NB4 (cell line): Measurements from ENCODE around the gene TMEM74B.

Experiments used
- MYC ChIP-seq: IDR thresholded peaks from 2 replicates; pipeline ENCODE4 v1.6.1; 2011; ENCODE audit warnings: low read depth, low read length
- POLR2A ChIP-seq: IDR thresholded peaks from 2 replicates; pipeline ENCODE4 v1.6.1; 2011; ENCODE audit warnings: mild to moderate bottlenecking; ENCODE audit not compliant: insufficient read length; ENCODE audit errors: extremely low read depth
- TF ChIP-seq, protein P1 (sequence below): IDR thresholded peaks from one replicate; pipeline ENCODE4 v1.5.1; 2012; ENCODE audit warnings: low read depth, low read length
- TF ChIP-seq, protein P2 (sequence below): IDR thresholded peaks from 2 replicates; pipeline ENCODE4 v1.6.1; 2011; ENCODE audit warnings: low read depth, low read length

DNA sequence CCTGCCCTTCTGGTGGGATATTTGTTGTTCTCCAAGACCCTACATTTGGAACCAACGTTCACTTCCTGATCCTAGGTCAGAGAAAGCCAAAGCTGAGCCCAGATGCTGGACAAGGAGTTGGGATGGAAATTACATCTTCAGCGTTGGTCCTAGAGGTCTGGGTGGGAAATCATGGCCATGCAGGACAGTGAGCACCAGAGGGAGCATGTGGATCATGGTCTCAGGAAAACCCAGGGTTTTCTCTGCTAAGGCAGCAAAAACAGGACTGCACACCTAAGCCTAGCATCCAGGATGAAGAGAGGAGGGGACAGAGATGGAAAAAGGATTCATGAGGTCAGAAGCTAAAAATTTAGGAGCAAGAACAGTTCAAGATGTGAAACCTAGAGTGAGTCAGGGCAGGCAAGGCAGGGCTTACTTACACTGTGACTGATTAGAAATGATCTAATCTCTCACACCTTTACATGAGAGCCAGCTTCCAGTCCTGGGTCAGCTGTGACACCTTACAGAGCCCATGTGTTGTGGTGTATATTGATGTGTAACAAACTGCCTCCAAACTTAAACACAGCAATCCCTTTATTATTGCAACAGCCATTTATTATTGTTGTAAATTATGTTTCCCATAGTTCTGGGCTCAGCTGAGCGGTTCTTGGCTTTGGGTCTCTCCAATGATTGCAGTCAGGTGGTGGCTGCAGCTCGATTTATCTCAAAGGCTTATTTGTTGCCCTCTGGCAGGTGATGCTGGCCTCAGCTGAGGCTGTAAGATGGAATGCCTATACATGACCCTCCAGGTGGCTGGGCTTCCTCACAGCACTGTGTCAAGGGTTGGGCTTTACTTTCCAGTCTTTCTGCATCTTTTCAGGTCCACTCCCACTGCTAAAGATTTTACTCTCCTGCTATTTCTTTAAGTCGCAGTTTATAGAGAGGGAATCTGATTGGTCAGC, 24.9 kb upstream of the TMEM74B start:
- TF ChIP-seq, protein P1, sequence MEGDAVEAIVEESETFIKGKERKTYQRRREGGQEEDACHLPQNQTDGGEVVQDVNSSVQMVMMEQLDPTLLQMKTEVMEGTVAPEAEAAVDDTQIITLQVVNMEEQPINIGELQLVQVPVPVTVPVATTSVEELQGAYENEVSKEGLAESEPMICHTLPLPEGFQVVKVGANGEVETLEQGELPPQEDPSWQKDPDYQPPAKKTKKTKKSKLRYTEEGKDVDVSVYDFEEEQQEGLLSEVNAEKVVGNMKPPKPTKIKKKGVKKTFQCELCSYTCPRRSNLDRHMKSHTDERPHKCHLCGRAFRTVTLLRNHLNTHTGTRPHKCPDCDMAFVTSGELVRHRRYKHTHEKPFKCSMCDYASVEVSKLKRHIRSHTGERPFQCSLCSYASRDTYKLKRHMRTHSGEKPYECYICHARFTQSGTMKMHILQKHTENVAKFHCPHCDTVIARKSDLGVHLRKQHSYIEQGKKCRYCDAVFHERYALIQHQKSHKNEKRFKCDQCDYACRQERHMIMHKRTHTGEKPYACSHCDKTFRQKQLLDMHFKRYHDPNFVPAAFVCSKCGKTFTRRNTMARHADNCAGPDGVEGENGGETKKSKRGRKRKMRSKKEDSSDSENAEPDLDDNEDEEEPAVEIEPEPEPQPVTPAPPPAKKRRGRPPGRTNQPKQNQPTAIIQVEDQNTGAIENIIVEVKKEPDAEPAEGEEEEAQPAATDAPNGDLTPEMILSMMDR: no peak
- TF ChIP-seq POLR2A: no peak
- no peak for TF ChIP-seq MYC
- TF ChIP-seq, protein P2, sequence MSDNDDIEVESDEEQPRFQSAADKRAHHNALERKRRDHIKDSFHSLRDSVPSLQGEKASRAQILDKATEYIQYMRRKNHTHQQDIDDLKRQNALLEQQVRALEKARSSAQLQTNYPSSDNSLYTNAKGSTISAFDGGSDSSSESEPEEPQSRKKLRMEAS: no peak
